ACC112 (cell line): ENCODE results near the gene HILPDA.
A peak's percentile ranks its signal among the peaks of the same experiment; 100 is the strongest.
"Not testable (repeated sequence)": the region's sequence is repeated elsewhere in the genome, so short reads cannot be mapped to it uniquely, and the experiment has no call there.

ENCODE experiments used
- H2AFZ ChIP-seq: fragments of 200-600 bp; sonication (generic); one replicate; pipeline ENCODE4 v1.6.0; 2017; ENCODE audit warnings: antibody characterized with exemption, low read length; ENCODE audit not compliant: unreplicated experiment
- H3K27ac ChIP-seq: fragments of 200-600 bp; sonication (generic); 2 replicates; pipeline ENCODE4 v1.5.1; 2014; ENCODE audit warnings: low read depth, mild to moderate bottlenecking, antibody characterized with exemption, low read length, moderate library complexity
- H3K27me3 ChIP-seq: fragments of 200-600 bp; sonication (generic); 2 replicates; pipeline ENCODE4 v1.6.1; 2014; ENCODE audit warnings: mild to moderate bottlenecking, antibody characterized with exemption, low read length, moderate library complexity, mixed read lengths; ENCODE audit not compliant: insufficient read depth
- H3K36me3 ChIP-seq: fragments of 200-600 bp; sonication (generic); 2 replicates; pipeline ENCODE4 v1.6.1; 2016; ENCODE audit warnings: mild to moderate bottlenecking, antibody characterized with exemption, low read length, moderate library complexity, mixed read lengths; ENCODE audit not compliant: insufficient read depth
- H3K4me1 ChIP-seq: fragments of 200-600 bp; sonication (generic); one replicate; pipeline ENCODE4 v1.6.1; 2016; ENCODE audit warnings: low read length, mixed read lengths; ENCODE audit not compliant: insufficient read depth, unreplicated experiment, control insufficient read depth
- H3K4me3 ChIP-seq: fragments of 200-600 bp; sonication (generic); 2 replicates; pipeline ENCODE4 v1.5.1; 2014; ENCODE audit warnings: mild to moderate bottlenecking, low read depth, low read length
- H3K79me2 ChIP-seq: fragments of 200-600 bp; sonication (generic); one replicate; pipeline ENCODE4 v1.6.0; 2016; ENCODE audit warnings: low read length; ENCODE audit not compliant: control insufficient read depth, unreplicated experiment, insufficient read depth

The HILPDA gene

GRCh38 chr7:128463933-128464332 lies 8.3 kb downstream of the HILPDA start:
- H3K79me2 ChIP-seq, result peaks cover 12% of the 10 kb centered on the region
- H3K36me3 ChIP-seq, H3K4me3 ChIP-seq, H3K27me3 ChIP-seq, H3K27ac ChIP-seq, H2AFZ ChIP-seq, H3K4me1 ChIP-seq: not testable (repeated sequence)

GRCh38 chr7:128466871-128467270 lies 11.2 kb downstream of the HILPDA start:
- H3K4me3 ChIP-seq, H2AFZ ChIP-seq, H3K36me3 ChIP-seq, H3K27ac ChIP-seq, H3K79me2 ChIP-seq, H3K27me3 ChIP-seq, H3K4me1 ChIP-seq: not testable (repeated sequence)

- H3K27me3 ChIP-seq, H3K36me3 ChIP-seq: not testable (repeated sequence)
- Histone ChIP-seq H3K27ac (peak within 1 kb of the TSS; percentile 86), H3K79me2 (peaks cover 13% of the 10 kb centered on the region), H3K4me3 (peak within 1 kb of the TSS; percentile 92), H2AFZ (peak within 1 kb of the TSS; percentile 97), H3K4me1 (peaks cover 14% of the 10 kb centered on the region)
Observed at GRCh38 chr7:128476402-128477335, 21.0 kb downstream of the HILPDA start, which contains the start of gene METTL2B. Gene METTL2B (plus strand): TSS chr7:128476748. CDS start chr7:128476766, 18 bp downstream.

GRCh38 chr7:128477336-128477690 lies 21.6 kb downstream of the HILPDA start:
- not testable (repeated sequence) for H3K27me3 ChIP-seq, H2AFZ ChIP-seq, H3K36me3 ChIP-seq
- peaks cover 13% of the 10 kb centered on the region for H3K79me2 ChIP-seq
- peak overlapping the region; percentile 86; the same call in 1 of the 2 replicates for H3K27ac ChIP-seq
- H3K4me1 ChIP-seq, result peaks cover 14% of the 10 kb centered on the region
- H3K4me3 ChIP-seq, result peak overlapping the region; percentile 92

- not testable (repeated sequence) for H3K4me3 ChIP-seq, H3K36me3 ChIP-seq, H3K27me3 ChIP-seq, H2AFZ ChIP-seq, H3K27ac ChIP-seq
- Histone ChIP-seq H3K79me2 (peaks cover 13% of the 10 kb centered on the region), H3K4me1 (peaks cover 14% of the 10 kb centered on the region)
Observed at GRCh38 chr7:128479082-128479481, 23.4 kb downstream of the HILPDA start.

GRCh38 chr7:128488134-128488533 lies 32.5 kb downstream of the HILPDA start:
- not testable (repeated sequence) for H3K79me2 ChIP-seq, H3K36me3 ChIP-seq, H3K4me3 ChIP-seq, H3K4me1 ChIP-seq, H2AFZ ChIP-seq, H3K27ac ChIP-seq, H3K27me3 ChIP-seq

GRCh38 chr7:128497405-128497804 lies 41.7 kb downstream of the HILPDA start:
- no peaks in the 10 kb centered on the region; the same call in 1 of the 2 replicates for H3K36me3 ChIP-seq
- H3K27ac ChIP-seq, result no peak overlapping the region
- H3K79me2 ChIP-seq, result no peaks in the 10 kb centered on the region
- H2AFZ ChIP-seq, result no peak overlapping the region
- H3K4me3 ChIP-seq, result no peak overlapping the region
- H3K27me3 ChIP-seq, result no peaks in the 10 kb centered on the region
- H3K4me1 ChIP-seq, result no peaks in the 10 kb centered on the region

GRCh38 chr7:128505416-128505815 lies 49.7 kb downstream of the HILPDA start:
- H3K4me3 ChIP-seq, H3K27me3 ChIP-seq, H3K27ac ChIP-seq, H3K4me1 ChIP-seq, H3K79me2 ChIP-seq, H3K36me3 ChIP-seq, H2AFZ ChIP-seq: not testable (repeated sequence)

GRCh38 chr7:128506819-128507218 lies 51.1 kb downstream of the HILPDA start:
- H3K4me1 ChIP-seq, H3K27me3 ChIP-seq, H3K36me3 ChIP-seq, H3K27ac ChIP-seq, H2AFZ ChIP-seq, H3K79me2 ChIP-seq, H3K4me3 ChIP-seq: not testable (repeated sequence)

GRCh38 chr7:128507321-128507993 lies 51.8 kb downstream of the HILPDA start:
- not testable (repeated sequence) for H2AFZ ChIP-seq, H3K79me2 ChIP-seq, H3K27ac ChIP-seq, H3K4me1 ChIP-seq, H3K4me3 ChIP-seq, H3K27me3 ChIP-seq, H3K36me3 ChIP-seq
